HCT116 (cell line): ENCODE results near the gene CNGA3.

ENCODE experiments used
- EZH2 ChIP-seq: fragments of 200-600 bp; sonication (generic); IDR thresholded peaks from 2 replicates; pipeline ENCODE4 v1.6.1; 2017; ENCODE audit warnings: antibody characterized with exemption, mixed run types
- POLR2A ChIP-seq: IDR thresholded peaks from 2 replicates; pipeline ENCODE4 v1.7.0; 2011; ENCODE audit warnings: borderline replicate concordance; ENCODE audit not compliant: insufficient read depth, insufficient read length; ENCODE audit errors: extremely low read depth
- TF ChIP-seq, protein P1 (sequence below): IDR thresholded peaks from 2 replicates; pipeline ENCODE4 v1.6.1; 2012
- TF ChIP-seq, protein P2 (sequence below): IDR thresholded peaks from 2 replicates; pipeline ENCODE4 v1.6.1; 2011; ENCODE audit warnings: mild to moderate bottlenecking, low read length, moderate library complexity; ENCODE audit not compliant: insufficient replicate concordance; ENCODE audit errors: extremely low read depth

DNA sequence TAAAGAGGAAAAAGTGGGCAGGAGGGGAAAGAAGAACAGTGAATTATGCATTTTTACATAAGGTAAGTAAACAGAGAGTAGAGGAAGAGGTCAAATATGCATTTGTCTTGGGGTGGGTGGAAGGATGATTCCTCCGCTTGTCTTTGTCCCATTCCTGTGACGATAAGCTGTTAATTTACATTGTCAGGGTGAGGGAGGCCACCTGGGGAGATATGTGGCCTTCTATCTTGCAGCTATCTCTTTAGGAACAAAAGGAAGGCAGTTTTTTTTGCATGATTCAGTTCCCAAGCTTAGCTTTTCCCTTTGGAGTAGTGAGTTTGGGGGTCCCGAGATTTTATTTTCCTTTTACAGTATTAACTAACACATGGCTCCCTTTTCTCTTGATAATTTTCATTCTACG, 96.2 kb downstream of the CNGA3 start:
- no peak for TF ChIP-seq POLR2A
- TF ChIP-seq, protein P1, sequence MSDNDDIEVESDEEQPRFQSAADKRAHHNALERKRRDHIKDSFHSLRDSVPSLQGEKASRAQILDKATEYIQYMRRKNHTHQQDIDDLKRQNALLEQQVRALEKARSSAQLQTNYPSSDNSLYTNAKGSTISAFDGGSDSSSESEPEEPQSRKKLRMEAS, result no peak
- no peak for TF ChIP-seq EZH2
- TF ChIP-seq, protein P2, sequence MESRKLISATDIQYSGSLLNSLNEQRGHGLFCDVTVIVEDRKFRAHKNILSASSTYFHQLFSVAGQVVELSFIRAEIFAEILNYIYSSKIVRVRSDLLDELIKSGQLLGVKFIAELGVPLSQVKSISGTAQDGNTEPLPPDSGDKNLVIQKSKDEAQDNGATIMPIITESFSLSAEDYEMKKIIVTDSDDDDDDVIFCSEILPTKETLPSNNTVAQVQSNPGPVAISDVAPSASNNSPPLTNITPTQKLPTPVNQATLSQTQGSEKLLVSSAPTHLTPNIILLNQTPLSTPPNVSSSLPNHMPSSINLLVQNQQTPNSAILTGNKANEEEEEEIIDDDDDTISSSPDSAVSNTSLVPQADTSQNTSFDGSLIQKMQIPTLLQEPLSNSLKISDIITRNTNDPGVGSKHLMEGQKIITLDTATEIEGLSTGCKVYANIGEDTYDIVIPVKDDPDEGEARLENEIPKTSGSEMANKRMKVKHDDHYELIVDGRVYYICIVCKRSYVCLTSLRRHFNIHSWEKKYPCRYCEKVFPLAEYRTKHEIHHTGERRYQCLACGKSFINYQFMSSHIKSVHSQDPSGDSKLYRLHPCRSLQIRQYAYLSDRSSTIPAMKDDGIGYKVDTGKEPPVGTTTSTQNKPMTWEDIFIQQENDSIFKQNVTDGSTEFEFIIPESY, result no peak
